GM23338 (cell line): Measurements from ENCODE around the gene SEMA7A. TPM values are rescaled to one million over a fixed set of nuclear protein-coding genes. Genes with fewer than 3 reads are reported as not detected.

ENCODE experiments used
- ATAC-seq: fragments of 200-7000 bp; cut with Tn5 transposase; 3 replicates; pipeline ENCODE4 v1.9.1; 2020
- DNase-seq: peaks from one replicate; pipeline ENCODE4 v3.0.0-alpha.2; 2015; ENCODE audit warnings: low spot score
- H2AFZ ChIP-seq: fragments of 200-600 bp; sonication (generic); 2 replicates; pipeline ENCODE4 v1.8.0; 2016; ENCODE audit warnings: antibody characterized with exemption, mild to moderate bottlenecking, moderate library complexity
- H3F3A ChIP-seq: fragments of 200-600 bp; sonication (generic); replicated peaks from 2 replicates; pipeline ENCODE4 v1.8.0; 2017; ENCODE audit warnings: antibody characterized with exemption, mixed run types, low read depth
- H3K27ac ChIP-seq: fragments of 200-600 bp; sonication (generic); 2 replicates; pipeline ENCODE4 v1.6.1; 2016; ENCODE audit warnings: low read depth
- H3K27me3 ChIP-seq: fragments of 200-600 bp; sonication (generic); 2 replicates; pipeline ENCODE4 v1.8.0; 2016; ENCODE audit warnings: mild to moderate bottlenecking, mixed run types, moderate library complexity; ENCODE audit not compliant: insufficient read depth
- H3K36me3 ChIP-seq: fragments of 200-600 bp; sonication (generic); 2 replicates; pipeline ENCODE4 v1.8.0; 2016; ENCODE audit warnings: mild to moderate bottlenecking; ENCODE audit not compliant: insufficient read depth
- H3K4me1 ChIP-seq: fragments of 200-600 bp; sonication (generic); 2 replicates; pipeline ENCODE4 v1.8.0; 2016; ENCODE audit warnings: mild to moderate bottlenecking, moderate library complexity; ENCODE audit not compliant: insufficient read depth
- H3K4me2 ChIP-seq: fragments of 200-600 bp; sonication (generic); 2 replicates; pipeline ENCODE4 v1.7.1; 2017; ENCODE audit warnings: mixed run types
- H3K4me3 ChIP-seq: fragments of 200-600 bp; sonication (generic); 2 replicates; pipeline ENCODE4 v1.6.1; 2016; ENCODE audit warnings: mixed run types
- H3K79me2 ChIP-seq: fragments of 200-600 bp; sonication (generic); replicated peaks from 2 replicates; pipeline ENCODE4 v1.8.0; 2017; ENCODE audit warnings: mild to moderate bottlenecking; ENCODE audit not compliant: insufficient read depth
- H3K9me2 ChIP-seq: fragments of 200-600 bp; sonication (generic); 2 replicates; pipeline ENCODE4 v1.8.0; 2017; ENCODE audit not compliant: insufficient read depth
- H4K20me1 ChIP-seq: fragments of 200-600 bp; sonication (generic); replicated peaks from 2 replicates; pipeline ENCODE4 v1.8.0; 2017; ENCODE audit warnings: mild to moderate bottlenecking; ENCODE audit not compliant: insufficient read depth
- H3K27ac Mint-ChIP-seq: 2 replicates; pipeline ENCODE4 v1.8.0; 2020; ENCODE audit warnings: inconsistent platforms, mild to moderate bottlenecking, moderate library complexity, mixed read lengths
- H3K27me3 Mint-ChIP-seq: 3 replicates; pipeline ENCODE4 v1.8.0; 2022; ENCODE audit warnings: low read depth, mild to moderate bottlenecking, moderate library complexity, mixed read lengths, inconsistent platforms; ENCODE audit not compliant: insufficient read depth, poor library complexity
- H3K36me3 Mint-ChIP-seq: 3 replicates; pipeline ENCODE4 v1.8.0; 2021; ENCODE audit warnings: low read depth, mild to moderate bottlenecking, inconsistent platforms, moderate library complexity, mixed read lengths
- H3K4me1 Mint-ChIP-seq: 3 replicates; pipeline ENCODE4 v1.8.0; 2020; ENCODE audit warnings: mild to moderate bottlenecking, inconsistent platforms, mixed read lengths
- H3K4me3 Mint-ChIP-seq: 3 replicates; pipeline ENCODE4 v1.8.0; 2021; ENCODE audit warnings: moderate library complexity, mild to moderate bottlenecking, inconsistent platforms, mixed read lengths
- H3K9me3 Mint-ChIP-seq: 3 replicates; pipeline ENCODE4 v1.8.0; 2020; ENCODE audit warnings: moderate library complexity, mild to moderate bottlenecking, inconsistent platforms, mixed read lengths
- CREB1 ChIP-seq: fragments of 250-450 bp; sonication (Bioruptor Pico); IDR thresholded peaks from 2 replicates; pipeline ENCODE4 v1.5.0; 2020; ENCODE audit warnings: low read depth, mild to moderate bottlenecking, moderate library complexity
- EZH2 ChIP-seq: fragments of 200-600 bp; sonication (generic); IDR thresholded peaks from one replicate; pipeline ENCODE4 v1.8.0; 2017; ENCODE audit warnings: antibody characterized with exemption, mild to moderate bottlenecking, low read depth; ENCODE audit not compliant: unreplicated experiment
- JUNB ChIP-seq: IDR thresholded peaks from one replicate; pipeline ENCODE4 v1.6.1; 2016; ENCODE audit warnings: antibody characterized with exemption; ENCODE audit not compliant: unreplicated experiment
- NANOG ChIP-seq: IDR thresholded peaks from 2 replicates; pipeline ENCODE4 v1.6.1; 2016; ENCODE audit warnings: antibody characterized with exemption, borderline replicate concordance
- POLR2AphosphoS5 ChIP-seq: IDR thresholded peaks from 2 replicates; pipeline ENCODE4 v1.6.1; 2016; ENCODE audit warnings: antibody characterized with exemption, low read depth
- STAT1 ChIP-seq: IDR thresholded peaks from one replicate; pipeline ENCODE4 v1.6.1; 2016; ENCODE audit warnings: antibody characterized with exemption; ENCODE audit not compliant: unreplicated experiment
- ZNF114 ChIP-seq: fragments of 250-450 bp; sonication (Bioruptor Pico); IDR thresholded peaks from 2 replicates; pipeline ENCODE4 v1.5.0; 2020; ENCODE audit warnings: mild to moderate bottlenecking, moderate library complexity
- ZNF331 ChIP-seq: fragments of 250-450 bp; sonication (Bioruptor Pico); IDR thresholded peaks from 2 replicates; pipeline ENCODE4 v1.5.0; 2020; ENCODE audit warnings: low read depth, mild to moderate bottlenecking, moderate library complexity
- polyA plus RNA-seq: library from polyadenylated mRNA; unstranded; fragments of >200 nt; fragmentation: Nextera tagmentation; extraction: Ambion mirVana; gene quantifications from 2 replicates; pipeline ENCODE4 v1.2.1, GENCODE V29; 2016
- total RNA-seq: library from RNA; depleted of rRNA; stranded (reverse); fragments of >200 nt; shearing (Covaris generic); gene quantifications from 2 replicates; pipeline ENCODE4 v1.2.3, GENCODE V29; 2014
- TF ChIP-seq, protein P1 (sequence below): fragments of 250-450 bp; sonication (Bioruptor Pico); IDR thresholded peaks from 2 replicates; pipeline ENCODE4 v1.5.0; 2020; ENCODE audit warnings: mild to moderate bottlenecking, moderate library complexity
- TF ChIP-seq, protein P2 (sequence below), 2 experiments: fragments of 200-600 bp in 1 of 2; sonication (generic) in 1 of 2; conservative IDR thresholded peaks; 2 replicates each; pipeline versions ENCODE4 v1.5.1 to v1.6.1; 2016 to 2017; ENCODE audit warnings: antibody characterized with exemption in 2 of 2, low read depth in 2 of 2, mild to moderate bottlenecking in 2 of 2, moderate library complexity in 1 of 2
- TF ChIP-seq, protein P3 (sequence below): IDR thresholded peaks from 2 replicates; pipeline ENCODE4 v1.6.1; 2016; ENCODE audit warnings: antibody characterized with exemption
- TF ChIP-seq, protein P4 (sequence below): IDR thresholded peaks from one replicate; pipeline ENCODE4 v1.6.1; 2018; ENCODE audit warnings: antibody characterized with exemption; ENCODE audit not compliant: unreplicated experiment

The SEMA7A gene
- total and polyA plus RNA-seq, 2 experiments from 2014 or later: 2.0 to 14.1 TPM

DNA sequence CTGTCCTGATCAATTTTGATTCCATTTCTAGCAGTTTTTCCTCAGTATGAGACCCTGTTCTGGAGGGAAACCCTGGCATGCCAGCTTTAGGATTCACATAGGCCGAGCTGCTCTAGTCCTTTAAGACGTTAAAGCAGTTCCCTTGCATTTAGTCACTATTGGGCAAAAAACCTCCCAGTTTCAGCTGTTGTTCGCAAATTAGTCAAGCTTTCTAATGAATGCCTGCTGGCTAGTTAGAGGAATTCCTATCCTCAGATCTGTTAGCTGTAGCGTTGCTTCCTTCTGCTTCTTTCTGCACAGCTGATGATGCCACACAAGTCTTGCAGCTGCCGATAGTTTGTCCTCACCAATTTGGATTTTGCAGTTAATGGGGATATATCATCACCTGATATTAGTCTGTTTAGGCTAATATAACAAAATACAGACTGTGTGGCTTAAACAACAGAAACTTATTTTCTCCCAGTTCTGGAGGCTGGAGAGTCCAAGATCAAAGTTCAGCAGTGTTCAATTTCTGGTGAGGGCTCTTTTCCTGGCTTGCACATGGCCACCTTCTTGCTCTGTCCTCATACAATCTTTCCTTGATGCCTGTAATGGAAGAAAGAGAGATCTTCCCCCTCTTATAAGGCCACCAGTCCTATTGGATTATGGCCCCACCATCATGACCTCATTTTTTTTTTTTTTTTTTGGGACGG is 34.7 kb upstream of the SEMA7A start (continued):
- TF ChIP-seq, protein P1, sequence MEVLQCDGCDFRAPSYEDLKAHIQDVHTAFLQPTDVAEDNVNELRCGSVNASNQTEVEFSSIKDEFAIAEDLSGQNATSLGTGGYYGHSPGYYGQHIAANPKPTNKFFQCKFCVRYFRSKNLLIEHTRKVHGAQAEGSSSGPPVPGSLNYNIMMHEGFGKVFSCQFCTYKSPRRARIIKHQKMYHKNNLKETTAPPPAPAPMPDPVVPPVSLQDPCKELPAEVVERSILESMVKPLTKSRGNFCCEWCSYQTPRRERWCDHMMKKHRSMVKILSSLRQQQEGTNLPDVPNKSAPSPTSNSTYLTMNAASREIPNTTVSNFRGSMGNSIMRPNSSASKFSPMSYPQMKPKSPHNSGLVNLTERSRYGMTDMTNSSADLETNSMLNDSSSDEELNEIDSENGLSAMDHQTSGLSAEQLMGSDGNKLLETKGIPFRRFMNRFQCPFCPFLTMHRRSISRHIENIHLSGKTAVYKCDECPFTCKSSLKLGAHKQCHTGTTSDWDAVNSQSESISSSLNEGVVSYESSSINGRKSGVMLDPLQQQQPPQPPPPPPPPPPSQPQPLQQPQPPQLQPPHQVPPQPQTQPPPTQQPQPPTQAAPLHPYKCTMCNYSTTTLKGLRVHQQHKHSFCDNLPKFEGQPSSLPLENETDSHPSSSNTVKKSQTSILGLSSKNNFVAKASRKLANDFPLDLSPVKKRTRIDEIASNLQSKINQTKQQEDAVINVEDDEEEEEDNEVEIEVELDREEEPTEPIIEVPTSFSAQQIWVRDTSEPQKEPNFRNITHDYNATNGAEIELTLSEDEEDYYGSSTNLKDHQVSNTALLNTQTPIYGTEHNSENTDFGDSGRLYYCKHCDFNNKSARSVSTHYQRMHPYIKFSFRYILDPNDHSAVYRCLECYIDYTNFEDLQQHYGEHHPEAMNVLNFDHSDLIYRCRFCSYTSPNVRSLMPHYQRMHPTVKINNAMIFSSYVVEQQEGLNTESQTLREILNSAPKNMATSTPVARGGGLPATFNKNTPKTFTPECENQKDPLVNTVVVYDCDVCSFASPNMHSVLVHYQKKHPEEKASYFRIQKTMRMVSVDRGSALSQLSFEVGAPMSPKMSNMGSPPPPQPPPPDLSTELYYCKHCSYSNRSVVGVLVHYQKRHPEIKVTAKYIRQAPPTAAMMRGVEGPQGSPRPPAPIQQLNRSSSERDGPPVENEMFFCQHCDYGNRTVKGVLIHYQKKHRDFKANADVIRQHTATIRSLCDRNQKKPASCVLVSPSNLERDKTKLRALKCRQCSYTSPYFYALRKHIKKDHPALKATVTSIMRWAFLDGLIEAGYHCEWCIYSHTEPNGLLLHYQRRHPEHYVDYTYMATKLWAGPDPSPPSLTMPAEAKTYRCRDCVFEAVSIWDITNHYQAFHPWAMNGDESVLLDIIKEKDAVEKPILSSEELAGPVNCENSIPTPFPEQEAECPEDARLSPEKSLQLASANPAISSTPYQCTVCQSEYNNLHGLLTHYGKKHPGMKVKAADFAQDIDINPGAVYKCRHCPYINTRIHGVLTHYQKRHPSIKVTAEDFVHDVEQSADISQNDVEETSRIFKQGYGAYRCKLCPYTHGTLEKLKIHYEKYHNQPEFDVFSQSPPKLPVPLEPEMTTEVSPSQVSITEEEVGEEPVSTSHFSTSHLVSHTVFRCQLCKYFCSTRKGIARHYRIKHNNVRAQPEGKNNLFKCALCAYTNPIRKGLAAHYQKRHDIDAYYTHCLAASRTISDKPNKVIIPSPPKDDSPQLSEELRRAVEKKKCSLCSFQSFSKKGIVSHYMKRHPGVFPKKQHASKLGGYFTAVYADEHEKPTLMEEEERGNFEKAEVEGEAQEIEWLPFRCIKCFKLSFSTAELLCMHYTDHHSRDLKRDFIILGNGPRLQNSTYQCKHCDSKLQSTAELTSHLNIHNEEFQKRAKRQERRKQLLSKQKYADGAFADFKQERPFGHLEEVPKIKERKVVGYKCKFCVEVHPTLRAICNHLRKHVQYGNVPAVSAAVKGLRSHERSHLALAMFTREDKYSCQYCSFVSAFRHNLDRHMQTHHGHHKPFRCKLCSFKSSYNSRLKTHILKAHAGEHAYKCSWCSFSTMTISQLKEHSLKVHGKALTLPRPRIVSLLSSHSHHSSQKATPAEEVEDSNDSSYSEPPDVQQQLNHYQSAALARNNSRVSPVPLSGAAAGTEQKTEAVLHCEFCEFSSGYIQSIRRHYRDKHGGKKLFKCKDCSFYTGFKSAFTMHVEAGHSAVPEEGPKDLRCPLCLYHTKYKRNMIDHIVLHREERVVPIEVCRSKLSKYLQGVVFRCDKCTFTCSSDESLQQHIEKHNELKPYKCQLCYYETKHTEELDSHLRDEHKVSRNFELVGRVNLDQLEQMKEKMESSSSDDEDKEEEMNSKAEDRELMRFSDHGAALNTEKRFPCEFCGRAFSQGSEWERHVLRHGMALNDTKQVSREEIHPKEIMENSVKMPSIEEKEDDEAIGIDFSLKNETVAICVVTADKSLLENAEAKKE (CRISPR knock-in tag): no peak
- no peak for TF ChIP-seq CREB1 (CRISPR knock-in tag)
- TF ChIP-seq POLR2AphosphoS5: no peak

DNA sequence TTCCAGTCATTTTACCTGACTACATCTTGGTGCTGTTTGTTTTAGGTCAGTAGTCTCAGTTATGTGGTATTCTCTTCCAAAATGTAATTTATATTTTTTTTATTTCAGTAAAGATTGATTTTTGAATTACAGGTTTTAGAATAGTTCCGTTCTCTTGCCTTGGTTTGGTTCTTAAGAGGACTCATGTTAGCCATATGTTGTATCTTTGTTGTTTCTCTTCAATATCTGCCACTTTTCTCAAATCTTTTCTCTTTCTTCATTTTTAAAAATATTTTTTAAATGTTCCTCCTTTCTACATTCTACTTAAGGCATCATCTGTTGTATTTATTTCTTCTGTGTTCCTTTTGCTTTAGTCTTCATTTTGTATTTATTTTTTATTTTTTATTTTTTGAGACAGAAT is 32.8 kb upstream of the SEMA7A start:
- no peak overlapping the region for H3K4me3 ChIP-seq
- peaks cover 4% of the 10 kb centered on the region; the same call in 1 of the 2 replicates for H3F3A ChIP-seq
- DNase-seq (no peak), ATAC-seq (no peak)
- H3K79me2 ChIP-seq: peaks cover 16% of the 10 kb centered on the region
- no peaks in the 10 kb centered on the region for H3K27me3 ChIP-seq
- no peaks in the 10 kb centered on the region for H4K20me1 ChIP-seq
- Mint-ChIP-seq H3K4me1 (peaks cover 13% of the 10 kb centered on the region; the same call in 2 of the 3 replicates), H3K9me3 (peaks cover 14% of the 10 kb centered on the region), H3K27me3 (peaks cover 3% of the 10 kb centered on the region), H3K27ac (no peak overlapping the region), H3K36me3 (peaks cover 65% of the 10 kb centered on the region), H3K4me3 (no peak overlapping the region)
- no peak overlapping the region for H2AFZ ChIP-seq
- H3K36me3 ChIP-seq: no peaks in the 10 kb centered on the region; the same call in 1 of the 2 replicates
- H3K4me2 ChIP-seq: no peak overlapping the region
- H3K27ac ChIP-seq: no peak overlapping the region
- H3K9me2 ChIP-seq: no peaks in the 10 kb centered on the region
- H3K4me1 ChIP-seq: peaks cover 9% of the 10 kb centered on the region; the same call in 1 of the 2 replicates
- TF ChIP-seq NANOG (no peak), ZNF114 (CRISPR knock-in tag) (no peak), EZH2 (no peak), STAT1 (no peak), CREB1 (CRISPR knock-in tag) (no peak), ZNF331 (no peak), JUNB (no peak)
- TF ChIP-seq, protein P2, sequence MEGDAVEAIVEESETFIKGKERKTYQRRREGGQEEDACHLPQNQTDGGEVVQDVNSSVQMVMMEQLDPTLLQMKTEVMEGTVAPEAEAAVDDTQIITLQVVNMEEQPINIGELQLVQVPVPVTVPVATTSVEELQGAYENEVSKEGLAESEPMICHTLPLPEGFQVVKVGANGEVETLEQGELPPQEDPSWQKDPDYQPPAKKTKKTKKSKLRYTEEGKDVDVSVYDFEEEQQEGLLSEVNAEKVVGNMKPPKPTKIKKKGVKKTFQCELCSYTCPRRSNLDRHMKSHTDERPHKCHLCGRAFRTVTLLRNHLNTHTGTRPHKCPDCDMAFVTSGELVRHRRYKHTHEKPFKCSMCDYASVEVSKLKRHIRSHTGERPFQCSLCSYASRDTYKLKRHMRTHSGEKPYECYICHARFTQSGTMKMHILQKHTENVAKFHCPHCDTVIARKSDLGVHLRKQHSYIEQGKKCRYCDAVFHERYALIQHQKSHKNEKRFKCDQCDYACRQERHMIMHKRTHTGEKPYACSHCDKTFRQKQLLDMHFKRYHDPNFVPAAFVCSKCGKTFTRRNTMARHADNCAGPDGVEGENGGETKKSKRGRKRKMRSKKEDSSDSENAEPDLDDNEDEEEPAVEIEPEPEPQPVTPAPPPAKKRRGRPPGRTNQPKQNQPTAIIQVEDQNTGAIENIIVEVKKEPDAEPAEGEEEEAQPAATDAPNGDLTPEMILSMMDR (conservative IDR thresholded peaks at IDR 0.05; ENCODE audit: low read depth in 2 of 2): no peak
- TF ChIP-seq, protein P3, sequence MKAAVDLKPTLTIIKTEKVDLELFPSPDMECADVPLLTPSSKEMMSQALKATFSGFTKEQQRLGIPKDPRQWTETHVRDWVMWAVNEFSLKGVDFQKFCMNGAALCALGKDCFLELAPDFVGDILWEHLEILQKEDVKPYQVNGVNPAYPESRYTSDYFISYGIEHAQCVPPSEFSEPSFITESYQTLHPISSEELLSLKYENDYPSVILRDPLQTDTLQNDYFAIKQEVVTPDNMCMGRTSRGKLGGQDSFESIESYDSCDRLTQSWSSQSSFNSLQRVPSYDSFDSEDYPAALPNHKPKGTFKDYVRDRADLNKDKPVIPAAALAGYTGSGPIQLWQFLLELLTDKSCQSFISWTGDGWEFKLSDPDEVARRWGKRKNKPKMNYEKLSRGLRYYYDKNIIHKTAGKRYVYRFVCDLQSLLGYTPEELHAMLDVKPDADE: no peak
- TF ChIP-seq, protein P4, sequence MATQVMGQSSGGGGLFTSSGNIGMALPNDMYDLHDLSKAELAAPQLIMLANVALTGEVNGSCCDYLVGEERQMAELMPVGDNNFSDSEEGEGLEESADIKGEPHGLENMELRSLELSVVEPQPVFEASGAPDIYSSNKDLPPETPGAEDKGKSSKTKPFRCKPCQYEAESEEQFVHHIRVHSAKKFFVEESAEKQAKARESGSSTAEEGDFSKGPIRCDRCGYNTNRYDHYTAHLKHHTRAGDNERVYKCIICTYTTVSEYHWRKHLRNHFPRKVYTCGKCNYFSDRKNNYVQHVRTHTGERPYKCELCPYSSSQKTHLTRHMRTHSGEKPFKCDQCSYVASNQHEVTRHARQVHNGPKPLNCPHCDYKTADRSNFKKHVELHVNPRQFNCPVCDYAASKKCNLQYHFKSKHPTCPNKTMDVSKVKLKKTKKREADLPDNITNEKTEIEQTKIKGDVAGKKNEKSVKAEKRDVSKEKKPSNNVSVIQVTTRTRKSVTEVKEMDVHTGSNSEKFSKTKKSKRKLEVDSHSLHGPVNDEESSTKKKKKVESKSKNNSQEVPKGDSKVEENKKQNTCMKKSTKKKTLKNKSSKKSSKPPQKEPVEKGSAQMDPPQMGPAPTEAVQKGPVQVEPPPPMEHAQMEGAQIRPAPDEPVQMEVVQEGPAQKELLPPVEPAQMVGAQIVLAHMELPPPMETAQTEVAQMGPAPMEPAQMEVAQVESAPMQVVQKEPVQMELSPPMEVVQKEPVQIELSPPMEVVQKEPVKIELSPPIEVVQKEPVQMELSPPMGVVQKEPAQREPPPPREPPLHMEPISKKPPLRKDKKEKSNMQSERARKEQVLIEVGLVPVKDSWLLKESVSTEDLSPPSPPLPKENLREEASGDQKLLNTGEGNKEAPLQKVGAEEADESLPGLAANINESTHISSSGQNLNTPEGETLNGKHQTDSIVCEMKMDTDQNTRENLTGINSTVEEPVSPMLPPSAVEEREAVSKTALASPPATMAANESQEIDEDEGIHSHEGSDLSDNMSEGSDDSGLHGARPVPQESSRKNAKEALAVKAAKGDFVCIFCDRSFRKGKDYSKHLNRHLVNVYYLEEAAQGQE: no peak
